Central memory CD4-positive, alpha-beta T cell (primary cell): ENCODE measurements around the gene MOCS1.

Experiments
- DNase-seq: peaks from one replicate; pipeline ENCODE4 v3.0.0; 2022

MOCS1 gene

GRCh38 chr6:39947611-39948068 lies 13.4 kb upstream of the MOCS1 start:
- DNase-seq = no peak

- no peak for DNase-seq
Measured at GRCh38 chr6:39945626-39946025, 11.4 kb upstream of the MOCS1 start.

GRCh38 chr6:39942903-39943580 lies 8.8 kb upstream of the MOCS1 start:
- no peak for DNase-seq

- DNase-seq = no peak
Measured at GRCh38 chr6:39941820-39942219, 7.6 kb upstream of the MOCS1 start.

- DNase-seq = no peak
Measured at GRCh38 chr6:39941138-39941537, 6.9 kb upstream of the MOCS1 start.

GRCh38 chr6:39938773-39939654 lies 4.8 kb upstream of the MOCS1 start:
- no peak for DNase-seq

- DNase-seq = no peak
Measured at GRCh38 chr6:39937686-39938333, 3.5 kb upstream of the MOCS1 start.

GRCh38 chr6:39936857-39937256 lies 2.6 kb upstream of the MOCS1 start:
- DNase-seq = no peak

- DNase-seq = no peak
Measured at GRCh38 chr6:39935241-39935640, 979 bp upstream of the MOCS1 start.

GRCh38 chr6:39933669-39934130 lies 562 bp downstream of the MOCS1 start:
- DNase-seq = no peak

GRCh38 chr6:39932386-39932910 lies 1.8 kb downstream of the MOCS1 start:
- no peak for DNase-seq

GRCh38 chr6:39931607-39932006 lies 2.7 kb downstream of the MOCS1 start:
- DNase-seq = no peak

GRCh38 chr6:39930540-39930939 lies 3.7 kb downstream of the MOCS1 start:
- DNase-seq = no peak

GRCh38 chr6:39929733-39930461 lies 4.4 kb downstream of the MOCS1 start:
- no peak for DNase-seq

GRCh38 chr6:39929039-39929732 lies 5.1 kb downstream of the MOCS1 start:
- DNase-seq = no peak

- no peak for DNase-seq
Measured at GRCh38 chr6:39927159-39927558, 7.1 kb downstream of the MOCS1 start.

GRCh38 chr6:39926668-39927067 lies 7.6 kb downstream of the MOCS1 start:
- DNase-seq = no peak

- no peak for DNase-seq
Measured at GRCh38 chr6:39925931-39926290, 8.4 kb downstream of the MOCS1 start.

GRCh38 chr6:39925191-39925930 lies 8.9 kb downstream of the MOCS1 start:
- no peak for DNase-seq

- no peak for DNase-seq
Measured at GRCh38 chr6:39924283-39924682, 10.0 kb downstream of the MOCS1 start.

GRCh38 chr6:39923861-39924260 lies 10.4 kb downstream of the MOCS1 start:
- DNase-seq = no peak
